Liver (tissue), 3 donors: ENCODE data around the gene THBS3.

ENCODE experiments used
- CTCF ChIP-seq: fragments of 150-350 bp; IDR thresholded peaks from 2 replicates; pipeline ENCODE4 v1.5.1; 2017; ENCODE audit warnings: improper control_type of control experiment, low read depth, low read length; ENCODE audit not compliant: missing input control
- GABPA ChIP-seq, 2 donors: IDR thresholded peaks in 1 of 2; conservative IDR thresholded peaks in 1 of 2; 2 replicates each; pipeline ENCODE4 v1.6.1; 2016; ENCODE audit warnings: antibody characterized with exemption in 2 of 2, mild to moderate bottlenecking in 1 of 2, moderate library complexity in 1 of 2
- HNF4A ChIP-seq, 2 donors: conservative IDR thresholded peaks; 2 replicates each; pipeline ENCODE4 v1.6.1; 2016; ENCODE audit warnings: antibody characterized with exemption in 2 of 2, mild to moderate bottlenecking in 2 of 2
- HNF4G ChIP-seq: IDR thresholded peaks from 2 replicates; pipeline ENCODE4 v1.6.1; 2016; ENCODE audit warnings: antibody characterized with exemption
- MAX ChIP-seq: IDR thresholded peaks from 2 replicates; pipeline ENCODE4 v1.6.1; 2016; ENCODE audit warnings: antibody characterized with exemption
- RAD21 ChIP-seq, 2 donors: IDR thresholded peaks; 2 replicates each; pipeline ENCODE4 v1.6.1; 2016; ENCODE audit warnings: antibody characterized with exemption in 2 of 2, mild to moderate bottlenecking in 2 of 2
- REST ChIP-seq: IDR thresholded peaks from 2 replicates; pipeline ENCODE4 v1.6.1; 2016; ENCODE audit warnings: antibody characterized with exemption, mild to moderate bottlenecking
- RXRA ChIP-seq, 2 donors: IDR thresholded peaks; 2 replicates each; pipeline ENCODE4 v1.6.1; 2017 to 2018; ENCODE audit warnings: antibody characterized with exemption in 2 of 2, mild to moderate bottlenecking in 1 of 2
- YY1 ChIP-seq: IDR thresholded peaks from 2 replicates; pipeline ENCODE4 v1.6.1; 2016; ENCODE audit warnings: antibody characterized with exemption, mild to moderate bottlenecking
- TF ChIP-seq, protein P1 (sequence below): IDR thresholded peaks from 2 replicates; pipeline ENCODE4 v1.6.1; 2016; ENCODE audit warnings: antibody characterized with exemption
- donor health status: healthy.
- donor health status: healthy.

DNA sequence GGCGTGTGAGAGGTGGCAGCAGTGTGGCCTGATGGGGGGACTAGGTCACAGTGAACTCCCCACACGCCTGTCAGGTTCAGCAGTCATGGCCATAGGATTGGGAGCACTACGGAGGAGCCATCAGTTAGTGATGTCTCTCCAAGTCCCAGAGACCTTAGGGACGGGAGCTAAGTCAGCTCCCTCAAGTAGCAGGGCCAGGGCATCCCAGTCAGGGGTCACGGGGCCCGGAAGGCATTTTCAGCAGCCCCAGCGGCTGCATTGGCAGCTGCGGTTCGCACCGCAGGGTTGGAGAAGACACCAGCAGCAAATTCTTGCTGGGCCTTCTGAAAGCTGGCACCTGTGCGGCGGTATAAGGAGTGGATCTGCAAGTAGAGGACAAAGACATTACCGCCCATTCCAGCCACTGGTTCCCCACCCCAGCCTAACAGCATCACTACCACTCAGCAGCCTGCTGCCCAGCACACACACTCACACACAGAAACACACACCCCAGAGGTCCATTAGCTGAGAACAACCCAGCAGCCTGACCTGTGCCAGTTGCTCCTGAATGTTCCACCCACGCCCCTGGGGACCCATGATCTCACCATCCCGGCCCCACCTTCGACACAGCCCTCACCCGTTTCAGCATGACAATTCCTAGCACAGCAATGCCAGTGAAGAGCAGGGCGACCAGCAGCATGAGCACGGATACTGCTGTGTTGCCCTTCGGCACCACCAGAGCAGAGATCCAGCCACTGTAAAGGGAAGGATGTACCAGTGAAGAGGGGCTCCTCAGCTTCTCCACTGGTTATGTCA lies 48.6 kb upstream of the THBS3 start:
- TF ChIP-seq CTCF (no peak), GABPA (IDR thresholded peaks at IDR 0.05 in 1 of 2, conservative IDR thresholded peaks at IDR 0.05 in 1 of 2) (no peak), YY1 (no peak), MAX (no peak), REST (no peak), HNF4A (conservative IDR thresholded peaks at IDR 0.05) (no peak), RAD21 (IDR thresholded peaks at IDR 0.05) (no peak), HNF4G (no peak), RXRA (IDR thresholded peaks at IDR 0.05) (no peak)
- TF ChIP-seq, protein P1, sequence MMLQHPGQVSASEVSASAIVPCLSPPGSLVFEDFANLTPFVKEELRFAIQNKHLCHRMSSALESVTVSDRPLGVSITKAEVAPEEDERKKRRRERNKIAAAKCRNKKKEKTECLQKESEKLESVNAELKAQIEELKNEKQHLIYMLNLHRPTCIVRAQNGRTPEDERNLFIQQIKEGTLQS: no peak
